HT1080 (cell line): ENCODE data around the gene AHRR. TPM values are rescaled to one million over a fixed set of nuclear protein-coding genes. Genes with fewer than 3 reads are reported as not detected.
"Not testable (repeated sequence)": the region's sequence is repeated elsewhere in the genome, so short reads cannot be mapped to it uniquely, and the experiment has no call there.

Experiments
- DNase-seq: peaks from one replicate; pipeline ENCODE4 v3.0.0-alpha.2; 2015; ENCODE audit warnings: low read depth
- total RNA-seq: library from RNA; depleted of rRNA; stranded (reverse); fragments of >200 nt; shearing (Covaris generic); gene quantifications from 2 replicates; pipeline ENCODE4 v1.2.3, GENCODE V29; 2014

Gene AHRR
- total RNA-seq, 1 experiment from 2014 or later: 2.4 TPM

- no peak for DNase-seq
These were observed 41.7 kb downstream of the AHRR start for GRCh38 chr5:362978-363765.

DNA sequence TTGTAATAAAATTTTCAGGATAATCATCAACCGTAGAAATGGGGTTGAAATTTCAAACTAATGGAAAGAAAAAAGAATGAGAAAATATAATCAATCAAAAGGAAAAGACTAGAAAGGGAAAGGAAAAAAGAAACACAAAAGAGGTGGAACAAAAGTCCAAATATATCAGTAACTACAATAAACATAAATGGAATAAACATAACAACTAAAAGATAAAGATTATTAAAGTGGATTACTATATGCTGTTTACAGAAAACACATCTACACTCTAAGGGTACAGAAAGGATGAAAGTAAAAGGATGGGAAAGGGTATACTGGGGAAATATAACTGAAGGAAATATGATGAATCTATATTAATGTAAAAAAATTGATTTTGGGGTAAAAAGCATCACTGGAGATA is 43.0 kb downstream of the AHRR start:
- no peak for DNase-seq

DNA sequence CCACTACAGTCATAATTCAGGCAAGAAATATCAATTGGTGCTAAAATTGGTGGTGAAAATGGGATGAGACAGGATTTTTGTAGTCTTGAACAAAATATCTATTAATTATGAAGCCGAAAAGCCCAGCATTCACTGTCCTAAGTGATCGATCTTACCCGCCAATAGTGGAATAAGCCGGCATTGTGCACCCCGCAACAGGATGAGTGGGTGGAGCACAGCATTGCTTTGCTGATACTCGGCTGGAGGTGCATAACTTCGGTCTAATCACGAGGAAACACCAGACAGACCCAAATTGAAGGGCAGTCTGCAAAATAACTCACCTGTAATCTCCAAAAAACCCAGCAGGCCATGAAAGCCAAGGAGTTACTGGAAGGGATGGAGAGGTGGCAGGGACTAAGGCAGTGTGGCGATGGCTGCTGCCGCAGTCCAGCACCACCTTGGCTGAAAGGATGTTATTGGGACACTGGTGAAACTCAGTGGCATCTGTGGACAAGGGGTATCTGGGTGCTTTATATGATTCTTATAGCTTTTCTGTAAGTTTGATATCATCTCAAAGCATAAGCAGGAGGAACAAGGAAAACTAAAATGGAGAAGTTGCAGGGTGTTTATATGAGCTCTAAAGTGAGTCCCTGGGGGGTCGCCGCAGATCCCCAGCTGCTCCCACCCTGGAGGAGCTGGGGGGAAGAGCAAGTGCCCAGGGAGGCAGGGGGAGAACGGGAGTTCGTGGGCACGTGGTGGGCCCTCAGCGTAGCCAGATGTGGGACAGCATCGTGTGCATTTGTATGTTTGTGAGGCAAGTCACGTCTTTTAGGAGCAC is 45.2 kb downstream of the AHRR start:
- no peak for DNase-seq

- no peak for DNase-seq
These were observed 46.0 kb downstream of the AHRR start for GRCh38 chr5:367358-368130.

- peak; percentile 41 for DNase-seq
These were observed 46.9 kb downstream of the AHRR start for GRCh38 chr5:368183-369084.

- DNase-seq: no peak
These were observed 47.8 kb downstream of the AHRR start for GRCh38 chr5:369151-369868.

- DNase-seq: not testable (repeated sequence)
These were observed 48.3 kb downstream of the AHRR start for GRCh38 chr5:369869-370236.

- DNase-seq: no peak
These were observed 48.9 kb downstream of the AHRR start for GRCh38 chr5:370311-370958.

GRCh38 chr5:370959-371810 is 49.7 kb downstream of the AHRR start:
- no peak for DNase-seq

DNA sequence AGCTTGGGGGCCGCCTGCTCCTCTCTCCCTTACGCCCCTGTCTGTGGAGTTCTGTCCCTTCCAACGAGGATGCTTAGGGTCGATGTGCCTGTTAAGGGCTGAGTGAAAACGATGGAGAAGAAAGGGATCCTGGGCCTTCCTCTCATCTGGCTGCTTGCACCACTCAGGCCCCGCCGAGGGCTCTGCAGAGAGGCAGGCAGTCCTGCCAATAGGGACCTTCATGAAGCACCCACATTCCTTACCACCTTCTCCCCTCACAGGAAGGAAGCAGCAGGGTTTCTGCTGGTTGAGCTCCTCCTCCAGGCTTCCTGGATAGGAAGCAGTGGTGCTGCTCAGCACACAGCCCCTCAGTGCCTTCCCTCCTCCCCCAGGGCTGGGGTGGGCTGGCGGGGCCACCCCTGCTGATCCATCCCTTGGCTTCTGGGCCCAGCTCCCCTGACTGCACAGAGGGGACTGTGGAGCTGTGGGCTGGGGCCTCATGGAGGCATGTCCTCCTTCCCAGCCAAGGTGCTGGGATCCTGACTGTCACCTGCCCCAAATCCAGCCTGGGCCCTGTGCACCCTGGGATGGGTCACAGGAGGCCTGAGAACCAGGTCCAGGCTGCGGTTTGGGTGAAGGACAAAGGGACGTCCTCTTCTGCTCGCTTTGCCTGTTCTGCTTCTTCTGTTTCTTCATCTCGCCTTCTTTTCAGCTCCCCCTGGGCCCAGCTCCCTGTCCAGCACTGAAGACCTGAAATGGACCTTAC is 50.5 kb downstream of the AHRR start:
- no peak for DNase-seq

- DNase-seq: no peak
These were observed 51.1 kb downstream of the AHRR start for GRCh38 chr5:372556-372995.

GRCh38 chr5:372996-373709 is 51.6 kb downstream of the AHRR start:
- DNase-seq: no peak

DNA sequence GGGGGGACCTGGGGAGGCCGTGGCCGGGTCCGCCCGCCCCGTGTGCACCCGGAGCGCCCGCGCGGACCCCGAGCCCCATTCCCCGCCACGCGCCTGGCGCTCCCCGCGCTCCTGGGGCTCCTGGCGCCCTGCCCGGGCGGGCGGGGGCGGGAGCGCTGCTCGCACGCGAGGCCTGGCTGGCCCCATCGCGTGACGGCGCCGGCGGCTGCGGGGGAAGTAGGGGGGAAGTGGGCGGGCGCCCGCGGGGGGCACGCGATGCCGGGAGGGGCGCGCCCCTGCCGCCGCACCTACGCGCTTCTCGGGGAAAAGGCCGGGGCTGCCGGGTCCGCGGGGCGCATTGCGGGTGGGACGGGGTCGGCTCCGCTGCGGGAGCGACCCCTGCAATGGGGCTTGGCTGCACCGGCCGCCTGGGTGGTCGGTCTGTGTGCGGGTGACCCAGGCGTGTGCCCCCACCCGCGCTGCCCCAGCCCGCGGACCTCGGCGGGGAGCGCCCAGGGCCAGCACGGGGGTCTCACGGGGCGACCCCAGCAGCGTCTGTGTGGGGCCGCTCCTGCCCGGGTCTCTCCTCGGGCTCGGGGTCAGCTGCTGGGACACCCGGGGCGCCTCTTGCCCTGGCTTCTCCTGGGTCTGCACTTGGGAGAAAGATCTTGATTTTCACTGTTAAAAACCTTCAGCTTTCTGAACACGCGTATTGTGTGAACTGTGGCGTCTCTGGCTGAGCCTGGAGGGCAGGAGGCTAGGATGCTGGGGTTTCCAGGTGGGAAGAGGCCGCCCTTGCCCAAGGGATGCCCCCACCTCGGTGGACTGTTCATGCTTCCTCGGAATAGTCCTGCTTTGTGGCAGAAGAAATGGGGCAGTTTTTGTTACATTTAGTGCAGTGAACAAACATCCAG is 52.4 kb downstream of the AHRR start:
- no peak for DNase-seq

- DNase-seq: no peak
These were observed 53.3 kb downstream of the AHRR start for GRCh38 chr5:374631-375335.

- no peak for DNase-seq
These were observed 53.9 kb downstream of the AHRR start for GRCh38 chr5:375336-375920.
